WTC11 (cell line): Measurements from ENCODE around the gene SEL1L.

Experiments used
- ATF3 ChIP-seq: sonication (generic); formaldehyde crosslinking; conservative IDR thresholded peaks from 2 replicates; pipeline ENCODE4 v1.8.1; 2022; ENCODE audit warnings: mild to moderate bottlenecking, missing genetic modification reagents
- CBFB ChIP-seq: sonication (generic); formaldehyde crosslinking; IDR thresholded peaks from 2 replicates; pipeline ENCODE4 v1.8.1; 2022; ENCODE audit warnings: mild to moderate bottlenecking, low read depth, missing genetic modification reagents
- CTCF ChIP-seq: fragments of 200-600 bp; IDR thresholded peaks from 2 replicates; pipeline ENCODE4 v1.8.0; 2022; ENCODE audit warnings: antibody characterized with exemption
- IRF1 ChIP-seq: sonication (generic); formaldehyde crosslinking; IDR thresholded peaks from 2 replicates; pipeline ENCODE4 v1.8.0; 2023; ENCODE audit warnings: missing genetic modification reagents
- JUN ChIP-seq: sonication (generic); formaldehyde crosslinking; IDR thresholded peaks from 2 replicates; pipeline ENCODE4 v1.8.0; 2023; ENCODE audit warnings: mild to moderate bottlenecking, missing genetic modification reagents
- MLX ChIP-seq: sonication (generic); formaldehyde crosslinking; IDR thresholded peaks from 2 replicates; pipeline ENCODE4 v1.8.1; 2023; ENCODE audit warnings: mild to moderate bottlenecking, missing genetic modification reagents, moderate library complexity
- TEAD1 ChIP-seq: sonication (generic); formaldehyde crosslinking; IDR thresholded peaks from 2 replicates; pipeline ENCODE4 v1.8.0; 2022; ENCODE audit warnings: mild to moderate bottlenecking, missing genetic modification reagents
- TEAD4 ChIP-seq: sonication (generic); formaldehyde crosslinking; IDR thresholded peaks from 2 replicates; pipeline ENCODE4 v1.8.0; 2022; ENCODE audit warnings: mild to moderate bottlenecking, missing genetic modification reagents
- USF2 ChIP-seq: sonication (generic); formaldehyde crosslinking; IDR thresholded peaks from 2 replicates; pipeline ENCODE4 v1.8.1; 2023; ENCODE audit warnings: mild to moderate bottlenecking, missing genetic modification reagents, moderate library complexity
- ZNF532 ChIP-seq: fragments of 250-450 bp; sonication (Bioruptor Pico); IDR thresholded peaks from 2 replicates; pipeline ENCODE4 v1.9.0; 2021; ENCODE audit warnings: mild to moderate bottlenecking, borderline replicate concordance
- TF ChIP-seq, protein P1 (sequence below): sonication (generic); formaldehyde crosslinking; IDR thresholded peaks from 2 replicates; pipeline ENCODE4 v1.8.1; 2022; ENCODE audit warnings: low read depth, mild to moderate bottlenecking, moderate library complexity, missing genetic modification reagents, borderline replicate concordance
- TF ChIP-seq, protein P2 (sequence below): sonication (generic); formaldehyde crosslinking; IDR thresholded peaks from 2 replicates; pipeline ENCODE4 v1.8.1; 2022; ENCODE audit warnings: mild to moderate bottlenecking, missing genetic modification reagents, moderate library complexity, borderline replicate concordance
- TF ChIP-seq, protein P3 (sequence below): sonication (generic); formaldehyde crosslinking; IDR thresholded peaks from 2 replicates; pipeline ENCODE4 v1.8.0; 2022; ENCODE audit warnings: missing genetic modification reagents
- TF ChIP-seq, protein P4 (sequence below): sonication (generic); formaldehyde crosslinking; IDR thresholded peaks from 2 replicates; pipeline ENCODE4 v1.8.0; 2022; ENCODE audit warnings: mild to moderate bottlenecking, missing genetic modification reagents

DNA sequence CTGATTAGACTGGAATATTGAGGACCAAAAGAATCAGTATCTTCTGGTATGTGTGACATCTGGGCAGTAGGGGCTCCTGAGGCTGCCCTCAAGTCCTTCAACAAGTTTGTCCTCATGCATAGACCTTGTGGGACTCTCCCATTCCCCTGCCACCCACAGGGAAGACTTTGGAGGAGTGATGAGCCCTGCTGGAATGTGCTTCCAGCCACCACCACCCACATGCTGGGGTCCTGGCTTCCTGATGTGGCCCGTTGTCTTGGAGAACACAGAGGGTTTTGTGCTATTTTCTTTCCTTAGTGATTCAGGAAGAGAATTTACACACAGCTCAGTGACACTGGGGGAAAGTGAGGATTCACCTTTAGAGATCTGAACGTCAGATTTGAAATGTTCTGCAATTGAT is 29.2 kb upstream of the SEL1L start:
- TF ChIP-seq CTCF: no peak
- TF ChIP-seq TEAD1 (CRISPR knock-in tag): no peak
- no peak for TF ChIP-seq IRF1
- TF ChIP-seq TEAD4: no peak
- no peak for TF ChIP-seq CBFB (CRISPR knock-in tag)
- TF ChIP-seq ATF3 (CRISPR knock-in tag): no peak
- TF ChIP-seq JUN: no peak
- TF ChIP-seq, protein P1, sequence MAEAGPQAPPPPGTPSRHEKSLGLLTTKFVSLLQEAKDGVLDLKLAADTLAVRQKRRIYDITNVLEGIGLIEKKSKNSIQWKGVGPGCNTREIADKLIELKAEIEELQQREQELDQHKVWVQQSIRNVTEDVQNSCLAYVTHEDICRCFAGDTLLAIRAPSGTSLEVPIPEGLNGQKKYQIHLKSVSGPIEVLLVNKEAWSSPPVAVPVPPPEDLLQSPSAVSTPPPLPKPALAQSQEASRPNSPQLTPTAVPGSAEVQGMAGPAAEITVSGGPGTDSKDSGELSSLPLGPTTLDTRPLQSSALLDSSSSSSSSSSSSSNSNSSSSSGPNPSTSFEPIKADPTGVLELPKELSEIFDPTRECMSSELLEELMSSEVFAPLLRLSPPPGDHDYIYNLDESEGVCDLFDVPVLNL (CRISPR knock-in tag): no peak
- TF ChIP-seq, protein P2, sequence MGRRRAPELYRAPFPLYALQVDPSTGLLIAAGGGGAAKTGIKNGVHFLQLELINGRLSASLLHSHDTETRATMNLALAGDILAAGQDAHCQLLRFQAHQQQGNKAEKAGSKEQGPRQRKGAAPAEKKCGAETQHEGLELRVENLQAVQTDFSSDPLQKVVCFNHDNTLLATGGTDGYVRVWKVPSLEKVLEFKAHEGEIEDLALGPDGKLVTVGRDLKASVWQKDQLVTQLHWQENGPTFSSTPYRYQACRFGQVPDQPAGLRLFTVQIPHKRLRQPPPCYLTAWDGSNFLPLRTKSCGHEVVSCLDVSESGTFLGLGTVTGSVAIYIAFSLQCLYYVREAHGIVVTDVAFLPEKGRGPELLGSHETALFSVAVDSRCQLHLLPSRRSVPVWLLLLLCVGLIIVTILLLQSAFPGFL (CRISPR knock-in tag): no peak
- TF ChIP-seq, protein P3, sequence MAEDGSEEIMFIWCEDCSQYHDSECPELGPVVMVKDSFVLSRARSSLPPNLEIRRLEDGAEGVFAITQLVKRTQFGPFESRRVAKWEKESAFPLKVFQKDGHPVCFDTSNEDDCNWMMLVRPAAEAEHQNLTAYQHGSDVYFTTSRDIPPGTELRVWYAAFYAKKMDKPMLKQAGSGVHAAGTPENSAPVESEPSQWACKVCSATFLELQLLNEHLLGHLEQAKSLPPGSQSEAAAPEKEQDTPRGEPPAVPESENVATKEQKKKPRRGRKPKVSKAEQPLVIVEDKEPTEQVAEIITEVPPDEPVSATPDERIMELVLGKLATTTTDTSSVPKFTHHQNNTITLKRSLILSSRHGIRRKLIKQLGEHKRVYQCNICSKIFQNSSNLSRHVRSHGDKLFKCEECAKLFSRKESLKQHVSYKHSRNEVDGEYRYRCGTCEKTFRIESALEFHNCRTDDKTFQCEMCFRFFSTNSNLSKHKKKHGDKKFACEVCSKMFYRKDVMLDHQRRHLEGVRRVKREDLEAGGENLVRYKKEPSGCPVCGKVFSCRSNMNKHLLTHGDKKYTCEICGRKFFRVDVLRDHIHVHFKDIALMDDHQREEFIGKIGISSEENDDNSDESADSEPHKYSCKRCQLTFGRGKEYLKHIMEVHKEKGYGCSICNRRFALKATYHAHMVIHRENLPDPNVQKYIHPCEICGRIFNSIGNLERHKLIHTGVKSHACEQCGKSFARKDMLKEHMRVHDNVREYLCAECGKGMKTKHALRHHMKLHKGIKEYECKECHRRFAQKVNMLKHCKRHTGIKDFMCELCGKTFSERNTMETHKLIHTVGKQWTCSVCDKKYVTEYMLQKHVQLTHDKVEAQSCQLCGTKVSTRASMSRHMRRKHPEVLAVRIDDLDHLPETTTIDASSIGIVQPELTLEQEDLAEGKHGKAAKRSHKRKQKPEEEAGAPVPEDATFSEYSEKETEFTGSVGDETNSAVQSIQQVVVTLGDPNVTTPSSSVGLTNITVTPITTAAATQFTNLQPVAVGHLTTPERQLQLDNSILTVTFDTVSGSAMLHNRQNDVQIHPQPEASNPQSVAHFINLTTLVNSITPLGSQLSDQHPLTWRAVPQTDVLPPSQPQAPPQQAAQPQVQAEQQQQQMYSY (CRISPR knock-in tag): no peak
- TF ChIP-seq ZNF532 (CRISPR knock-in tag): no peak
- TF ChIP-seq, protein P4, sequence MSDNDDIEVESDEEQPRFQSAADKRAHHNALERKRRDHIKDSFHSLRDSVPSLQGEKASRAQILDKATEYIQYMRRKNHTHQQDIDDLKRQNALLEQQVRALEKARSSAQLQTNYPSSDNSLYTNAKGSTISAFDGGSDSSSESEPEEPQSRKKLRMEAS (CRISPR knock-in tag): no peak
- TF ChIP-seq MLX (CRISPR knock-in tag): no peak
- no peak for TF ChIP-seq USF2 (CRISPR knock-in tag)
